ENCODE measurements around the gene ZNF366.
"Not testable (repeated sequence)": the region's sequence is repeated elsewhere in the genome, so short reads cannot be mapped to it uniquely, and the experiment has no call there.

Gene ZNF366

DNA sequence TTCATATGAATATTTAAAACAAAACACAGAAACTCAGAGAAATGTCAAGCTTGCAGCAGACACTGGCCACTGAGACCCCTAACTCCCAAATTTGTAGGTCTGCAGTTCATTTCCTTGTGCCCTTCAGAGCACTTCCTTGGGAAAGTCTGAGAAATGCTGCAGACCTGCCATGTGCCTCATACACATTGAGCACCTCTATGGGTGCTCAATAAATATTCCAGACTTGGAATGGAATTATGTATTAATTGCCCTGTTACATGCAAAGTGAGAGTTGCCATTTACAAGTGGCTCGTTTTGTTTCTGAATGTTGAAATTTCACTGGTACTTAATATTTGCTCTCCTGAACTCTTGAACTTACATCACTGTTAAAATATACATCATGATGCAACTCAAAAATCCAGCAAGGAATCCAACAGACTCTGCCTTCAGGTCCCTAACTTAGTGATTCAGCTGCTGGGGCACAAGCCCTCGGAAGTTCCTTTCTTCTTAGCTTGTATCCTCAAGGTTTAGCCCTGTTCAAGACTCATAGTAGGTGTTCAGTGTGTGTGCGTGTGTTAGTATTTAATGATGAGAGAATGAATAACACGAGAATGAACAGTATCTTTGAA is 96.4 kb downstream of the ZNF366 start:
- no peak for DNase-seq (ENCODE audit: extremely low read depth in 1 of 2, low read depth in 1 of 2)

DNA sequence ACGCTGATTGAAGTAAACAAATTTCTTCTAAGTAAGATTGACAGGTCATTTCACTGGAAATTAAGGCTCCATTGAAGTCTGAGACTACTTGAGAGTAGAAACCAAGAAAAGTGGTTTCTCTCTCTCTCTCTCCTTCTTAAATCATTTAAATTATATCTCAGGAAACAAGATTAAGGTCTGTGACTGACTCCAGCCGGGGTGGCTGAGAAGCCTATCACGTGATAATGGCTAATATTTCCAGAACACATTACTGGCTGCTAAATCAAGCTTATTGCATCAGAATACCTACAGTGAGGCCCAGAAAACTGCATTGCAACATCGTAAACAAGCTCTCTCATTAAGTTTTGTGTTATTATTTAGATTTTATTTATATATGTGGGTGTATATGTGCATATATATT is 98.6 kb downstream of the ZNF366 start:
- no peak for DNase-seq (ENCODE audit: extremely low read depth in 1 of 2, low read depth in 1 of 2)

DNA sequence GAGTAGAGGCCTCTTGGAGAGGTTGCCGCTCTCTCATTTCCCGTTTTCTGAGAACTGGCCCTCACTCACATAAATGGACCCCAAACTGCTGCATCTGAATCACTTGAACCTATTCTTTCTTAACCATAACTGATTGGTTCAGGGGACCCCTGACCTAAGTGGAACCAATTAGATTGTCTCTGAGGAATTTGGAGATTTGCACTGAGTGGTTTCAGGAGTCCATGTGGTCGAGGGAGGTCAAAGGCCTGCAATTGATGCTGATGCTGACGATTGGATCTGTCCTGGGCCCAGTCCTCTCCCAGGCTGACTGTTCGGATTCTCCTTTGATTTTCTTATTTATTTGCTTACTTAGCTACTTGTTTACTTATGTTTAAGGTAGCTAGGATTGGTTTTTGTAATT is 99.1 kb downstream of the ZNF366 start:
- no peak for DNase-seq (ENCODE audit: extremely low read depth in 1 of 2, low read depth in 1 of 2)

DNA sequence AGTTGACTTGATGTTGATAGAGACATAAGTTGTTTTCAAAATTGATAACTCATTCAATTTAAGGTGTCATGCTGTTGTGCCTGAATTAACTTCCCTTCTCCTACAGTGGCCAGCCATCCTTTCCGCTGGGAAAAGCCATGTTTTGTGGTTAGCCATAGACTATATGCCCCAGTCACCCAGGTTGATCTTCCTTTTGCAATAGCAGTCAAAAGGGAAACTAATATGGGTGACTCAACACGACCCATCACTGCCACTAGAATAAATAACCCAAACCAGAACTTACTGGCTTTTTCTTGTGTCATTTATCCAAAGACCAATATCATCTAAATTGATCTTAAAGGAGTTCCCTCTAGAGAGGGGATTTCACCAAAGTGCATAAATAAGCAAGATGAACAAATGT is 99.7 kb downstream of the ZNF366 start:
- no peak for DNase-seq (ENCODE audit: extremely low read depth in 1 of 2, low read depth in 1 of 2)

DNA sequence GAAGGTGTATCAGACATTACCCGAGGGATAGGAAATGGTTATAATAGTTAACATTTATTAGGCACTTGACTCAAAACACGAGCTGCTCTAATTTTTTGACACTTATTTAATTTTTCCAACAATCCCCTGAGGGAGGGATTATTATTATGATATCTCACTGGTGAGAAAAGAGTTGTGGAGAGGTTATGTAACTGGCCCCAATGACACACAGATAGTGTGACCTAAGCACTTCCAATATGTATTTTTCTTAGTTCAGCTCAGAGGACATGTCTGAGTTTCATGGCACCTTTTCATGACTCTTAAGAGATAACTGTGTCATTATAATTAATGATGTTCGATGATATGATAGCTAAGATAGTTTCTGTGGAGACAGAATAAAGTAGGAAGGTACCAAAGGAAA is 100.1 kb downstream of the ZNF366 start:
- DNase-seq (ENCODE audit: extremely low read depth in 1 of 2, low read depth in 1 of 2): no peak

DNA sequence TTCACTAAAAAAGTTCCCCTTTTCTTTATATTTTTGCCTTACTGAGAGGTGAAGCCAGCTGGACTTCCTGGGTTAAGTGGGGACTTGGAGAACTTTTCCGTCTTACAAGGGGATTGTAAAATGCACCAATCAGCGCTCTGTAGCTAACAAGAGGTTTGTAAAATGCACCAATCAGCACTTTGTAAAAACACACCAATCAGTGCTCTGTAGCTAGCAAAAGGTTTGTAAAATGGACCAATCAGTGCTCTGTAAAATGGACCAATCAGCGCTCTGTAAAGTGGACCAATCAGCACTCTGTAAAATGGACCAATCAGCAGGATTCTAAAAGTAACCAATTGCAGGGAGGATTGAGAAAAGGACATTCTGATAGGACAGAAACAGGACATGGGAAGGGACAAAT is 102.4 kb downstream of the ZNF366 start:
- not testable (repeated sequence) for DNase-seq (ENCODE audit: extremely low read depth in 1 of 2, low read depth in 1 of 2)

DNA sequence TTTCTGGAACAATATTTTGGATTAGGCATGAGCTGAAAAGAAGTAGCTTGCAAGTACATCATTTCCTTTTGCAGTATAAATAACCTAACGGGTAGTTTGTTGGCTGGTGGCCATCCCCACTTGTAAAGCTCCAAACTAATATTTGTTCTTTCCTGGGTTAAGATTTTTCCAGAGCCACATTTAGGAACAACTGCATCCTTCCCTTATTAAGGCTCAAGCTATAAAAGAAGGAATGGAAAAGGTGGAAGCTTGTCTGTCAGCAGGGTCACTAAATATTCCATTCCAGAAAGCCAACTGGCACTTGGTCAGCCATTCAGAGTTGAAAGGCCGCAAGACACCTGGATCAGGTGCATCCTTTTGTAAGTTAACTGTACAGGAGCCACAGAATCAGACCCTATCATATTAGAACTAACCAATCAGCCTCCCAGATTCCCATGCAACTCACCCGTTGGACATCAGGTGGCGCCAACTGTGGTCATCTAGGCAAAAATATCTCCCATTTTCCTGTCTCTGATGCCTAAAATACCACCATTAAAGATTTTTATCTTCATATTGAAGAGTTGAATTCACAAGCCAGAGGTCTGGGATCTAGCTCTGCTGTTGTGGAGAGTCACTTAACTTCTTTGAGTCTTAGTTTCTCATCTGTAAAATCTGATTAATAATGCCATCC is 104.1 kb downstream of the ZNF366 start:
- DNase-seq (ENCODE audit: extremely low read depth in 1 of 2, low read depth in 1 of 2): no peak

DNA sequence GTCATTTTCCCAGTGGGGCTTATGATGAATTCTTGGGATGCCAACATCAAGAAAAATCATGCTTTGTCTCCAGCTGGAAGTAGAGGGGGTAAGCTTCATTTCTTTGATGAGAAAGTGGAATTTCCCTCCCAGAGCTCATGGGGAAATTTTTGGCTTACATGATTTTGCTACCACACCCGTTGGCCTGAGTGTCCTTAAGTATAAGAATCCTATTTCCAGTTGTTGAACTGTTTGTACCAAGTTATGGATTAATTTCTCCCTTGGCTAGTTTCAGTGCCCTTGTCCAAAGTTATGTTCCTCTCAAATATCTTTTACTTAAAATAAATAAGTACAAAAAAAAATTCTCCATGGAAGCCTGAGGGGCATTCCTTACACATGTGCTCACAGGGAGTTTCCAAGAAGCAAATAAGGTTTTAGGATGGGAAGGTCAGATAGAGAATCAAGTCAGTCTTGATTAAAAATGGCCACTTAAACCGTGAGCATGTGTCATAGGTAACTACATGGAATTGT is 104.8 kb downstream of the ZNF366 start:
- no peak for DNase-seq (ENCODE audit: extremely low read depth in 1 of 2, low read depth in 1 of 2)

DNA sequence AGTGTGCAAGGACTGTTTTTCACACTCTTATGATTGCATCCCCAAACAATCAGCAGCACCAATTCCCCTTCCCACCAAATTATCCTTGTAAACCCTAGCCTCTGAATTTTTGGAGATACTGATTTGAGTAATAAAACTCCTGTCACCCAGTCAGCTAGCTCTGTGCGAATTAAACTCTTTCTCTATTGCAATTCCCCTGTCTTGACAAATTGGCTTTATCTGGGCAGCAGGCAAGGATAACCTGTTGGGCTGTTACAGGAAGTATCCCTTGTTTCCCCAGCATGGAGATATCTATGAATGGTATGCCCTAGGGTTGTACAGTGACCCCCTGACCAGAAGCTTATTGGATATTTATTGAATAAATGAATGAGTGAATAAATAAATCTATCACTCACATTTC is 106.3 kb downstream of the ZNF366 start:
- DNase-seq (ENCODE audit: extremely low read depth in 1 of 2, low read depth in 1 of 2): no peak

DNA sequence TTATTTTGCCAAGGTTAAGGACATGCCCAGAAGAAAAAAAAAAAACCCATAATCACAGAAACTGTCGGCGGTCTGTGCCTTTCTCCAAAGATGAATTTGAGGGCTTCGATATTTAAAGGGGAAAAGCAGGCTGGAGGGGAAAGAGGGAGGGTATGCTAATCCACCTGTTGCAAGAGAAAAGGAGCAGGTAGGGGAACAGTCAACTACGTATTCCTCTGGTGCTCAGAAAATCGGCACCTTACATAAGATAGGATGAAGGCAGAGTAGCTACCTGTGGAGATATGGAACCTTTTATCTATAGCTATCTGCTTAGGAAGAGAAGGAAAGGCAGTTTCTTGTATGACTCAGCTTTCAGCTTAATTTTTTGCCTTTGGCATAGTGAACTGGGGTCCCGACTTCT is 109.4 kb downstream of the ZNF366 start:
- no peak for DNase-seq (ENCODE audit: extremely low read depth in 1 of 2, low read depth in 1 of 2)

DNA sequence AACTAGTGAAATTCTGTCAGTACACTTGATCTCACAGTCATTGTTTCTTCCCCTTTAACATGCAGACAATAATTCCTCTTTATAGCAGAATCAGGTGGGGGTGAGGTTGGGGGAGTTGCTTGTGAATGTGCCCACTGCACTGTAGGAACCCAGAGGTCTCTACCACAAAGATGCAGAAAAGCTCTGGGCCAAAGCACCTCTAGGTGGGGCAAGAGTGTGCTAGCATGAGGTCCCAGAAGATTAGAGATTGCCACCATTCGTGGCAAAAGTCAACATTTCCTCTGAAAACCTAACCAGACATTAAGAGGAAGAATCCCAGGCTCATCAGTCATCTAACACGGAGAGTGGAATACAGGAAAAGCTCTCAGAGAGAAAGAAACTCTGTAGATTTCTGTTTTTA is 112.5 kb downstream of the ZNF366 start:
- DNase-seq (ENCODE audit: extremely low read depth in 1 of 2, low read depth in 1 of 2): no peak

DNA sequence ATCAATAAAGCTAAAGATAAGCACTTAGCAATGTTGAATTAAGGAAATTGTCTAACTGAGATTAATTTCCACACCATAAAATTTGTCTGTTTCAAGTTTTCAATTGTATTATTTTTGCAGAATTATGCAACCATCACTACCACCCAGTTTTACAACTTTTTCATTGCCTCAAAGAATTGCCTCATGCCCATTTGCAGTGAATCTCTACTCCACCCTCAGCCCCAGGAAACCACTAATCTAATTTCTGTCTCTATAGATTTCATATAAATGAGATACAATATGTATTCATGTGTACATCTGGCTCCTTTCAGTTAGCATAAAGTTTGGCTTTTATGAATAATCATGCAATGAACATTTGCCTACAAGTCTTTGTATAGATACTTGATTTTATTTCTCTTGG is 114.2 kb downstream of the ZNF366 start:
- DNase-seq (ENCODE audit: extremely low read depth in 1 of 2, low read depth in 1 of 2): no peak
